Tibial artery (tissue), 4 donors: ENCODE results near the gene POM121L2.

ENCODE experiments used
- DNase-seq, 2 donors: peaks; one replicate each; pipeline ENCODE4 v3.0.0-alpha.2; 2019
- H3K27ac ChIP-seq, 2 donors: fragments of 200-600 bp; sonication (generic) in 1 of 2; 1 replicate in 1 of 2; 2 replicates in 1 of 2; pipeline ENCODE4 v1.5.1; 2018 to 2019; ENCODE audit warnings: mild to moderate bottlenecking in 1 of 2
- H3K27me3 ChIP-seq, 2 donors: fragments of 200-600 bp; sonication (generic) in 1 of 2; one replicate each; pipeline versions ENCODE4 v1.5.1 to v1.6.0; 2016 to 2019
- H3K36me3 ChIP-seq, 3 donors: fragments of 200-600 bp; sonication (generic) in 2 of 3; one replicate each; pipeline ENCODE4 v1.5.1; 2016 to 2019; ENCODE audit warnings: mild to moderate bottlenecking in 2 of 3
- H3K4me1 ChIP-seq, 4 donors: fragments of 200-600 bp; sonication (generic) in 2 of 4; 1 replicate in 3 of 4; 2 replicates in 1 of 4; pipeline ENCODE4 v1.5.1; 2016 to 2019
- H3K4me3 ChIP-seq, 2 donors: fragments of 200-600 bp; sonication (generic) in 1 of 2; 1 replicate in 1 of 2; 2 replicates in 1 of 2; pipeline ENCODE4 v1.5.1; 2018 to 2019; ENCODE audit warnings: mild to moderate bottlenecking in 2 of 2
- H3K9me3 ChIP-seq, 3 donors: fragments of 200-600 bp; sonication (generic) in 1 of 3; one replicate each; pipeline ENCODE4 v1.5.1; 2016 to 2019
- CTCF ChIP-seq, 2 experiments: fragments of 200-600 bp in 1 of 2; fragments of 450-650 bp in 1 of 2; IDR thresholded peaks; one replicate each; pipeline ENCODE4 v1.5.1; 2017 to 2019; ENCODE audit warnings: antibody characterized with exemption in 2 of 2, mild to moderate bottlenecking in 1 of 2, moderate library complexity in 1 of 2
- intact Hi-C: fragments of 100-400 bp; cut with DNase I; formaldehyde crosslinking; loops from one replicate; pipeline ENCODE4 v1.15.0; 2023; ENCODE audit warnings: low total_unique reads

POM121L2 gene

GRCh38 chr6:27312146-27312949, at the start of gene POM121L2:
TSS of gene POM121L2 (minus strand) at chr6:27312273. CDS start at chr6:27312170, 103 bp downstream.
- DNase-seq = no peak
- peaks cover 0 to 44% of the 10 kb centered on the region in 2 donors for H3K27me3 ChIP-seq

GRCh38 chr6:27359231-27359630, 47.2 kb upstream of the POM121L2 start:
- no peak for DNase-seq
- H3K9me3 ChIP-seq = peaks cover 6 to 50% (median 25%) of the 10 kb centered on the region in 3 donors
- no peak overlapping the region for H3K4me3 ChIP-seq
- H3K27ac ChIP-seq = no peak overlapping the region
- TF ChIP-seq CTCF (IDR thresholded peaks at IDR 0.05) = no peak
- H3K36me3 ChIP-seq = peaks cover 57 to 62% (median 58%) of the 10 kb centered on the region in 3 donors
- no peaks in the 10 kb centered on the region for H3K27me3 ChIP-seq
- H3K4me1 ChIP-seq = no peaks in the 10 kb centered on the region
- intact Hi-C loops = no loop called here

More at GRCh38 chr6:27312146-27312949, at the start of gene POM121L2:
- Histone ChIP-seq H3K27ac (no peak within 1 kb of the TSS), H3K36me3 (no peaks in the 10 kb centered on the region), H3K4me3 (peak within 1 kb of the TSS; percentile 21 to 45), H3K4me1 (peaks cover 0 to 11% (median 10%) of the 10 kb centered on the region in 4 donors), H3K9me3 (no peaks in the 10 kb centered on the region)
- TF ChIP-seq CTCF (IDR thresholded peaks at IDR 0.05) = peak; percentile 8 to 18
- intact Hi-C loops = no loop called here

GRCh38 chr6:27358786-27359185, 46.7 kb upstream of the POM121L2 start:
- Histone ChIP-seq H3K4me1 (no peaks in the 10 kb centered on the region), H3K4me3 (no peak overlapping the region), H3K27me3 (no peaks in the 10 kb centered on the region), H3K36me3 (peaks cover 52 to 59% (median 53%) of the 10 kb centered on the region in 3 donors), H3K9me3 (peaks cover 6 to 53% (median 25%) of the 10 kb centered on the region in 3 donors), H3K27ac (no peak overlapping the region)
- DNase-seq = no peak
- intact Hi-C loops = no loop called here
- TF ChIP-seq CTCF (IDR thresholded peaks at IDR 0.05) = no peak

GRCh38 chr6:27352850-27353249, 40.8 kb upstream of the POM121L2 start:
- DNase-seq = no peak
- intact Hi-C loops = no loop called here
- no peak for TF ChIP-seq CTCF (IDR thresholded peaks at IDR 0.05)
- no peaks in the 10 kb centered on the region for H3K4me1 ChIP-seq
- peaks cover 4 to 44% (median 17%) of the 10 kb centered on the region in 3 donors for H3K9me3 ChIP-seq
- no peaks in the 10 kb centered on the region for H3K36me3 ChIP-seq
- H3K27me3 ChIP-seq = no peaks in the 10 kb centered on the region
- H3K27ac ChIP-seq = no peak overlapping the region
- H3K4me3 ChIP-seq = no peak overlapping the region

- no peaks in the 10 kb centered on the region for H3K4me1 ChIP-seq
- H3K36me3 ChIP-seq = no peaks in the 10 kb centered on the region
- TF ChIP-seq CTCF (IDR thresholded peaks at IDR 0.05) = no peak
- DNase-seq = no peak
- H3K27ac ChIP-seq = no peak overlapping the region
- H3K27me3 ChIP-seq = peaks cover 0 to 3% of the 10 kb centered on the region in 2 donors
- H3K4me3 ChIP-seq = no peak overlapping the region
- intact Hi-C loops = no loop called here
- no peaks in the 10 kb centered on the region for H3K9me3 ChIP-seq
These were observed 22.1 kb upstream of the POM121L2 start for GRCh38 chr6:27334141-27334540.
